Skeletal muscle cell (primary cell): ENCODE data around the gene UBQLN1.
"Not testable (repeated sequence)": the region's sequence is repeated elsewhere in the genome, so short reads cannot be mapped to it uniquely, and the experiment has no call there.

ENCODE experiments used
- DNase-seq: peaks from one replicate; pipeline ENCODE4 v3.0.0-alpha.2; 2010; ENCODE audit warnings: low read depth
- H3K4me3 ChIP-seq: 2 replicates; pipeline ENCODE4 v1.5.1; 2011; ENCODE audit warnings: low read depth, mild to moderate bottlenecking, control low read depth, low read length, moderate library complexity

UBQLN1 gene

GRCh38 chr9:83639266-83639665 is 68.5 kb downstream of the UBQLN1 start:
- H3K4me3 ChIP-seq = no peak overlapping the region
- no peak for DNase-seq

- DNase-seq = no peak
- no peak overlapping the region for H3K4me3 ChIP-seq
These were observed 70.4 kb downstream of the UBQLN1 start for GRCh38 chr9:83637389-83637788.

- H3K4me3 ChIP-seq = no peak overlapping the region
- no peak for DNase-seq
These were observed 70.9 kb downstream of the UBQLN1 start for GRCh38 chr9:83636813-83637212.

GRCh38 chr9:83633676-83634075 is 74.1 kb downstream of the UBQLN1 start:
- DNase-seq = no peak
- no peak overlapping the region for H3K4me3 ChIP-seq

- no peak for DNase-seq
These were observed 74.5 kb downstream of the UBQLN1 start for GRCh38 chr9:83633255-83633654.

GRCh38 chr9:83630938-83631457 is 76.8 kb downstream of the UBQLN1 start:
- no peak for DNase-seq
- no peak overlapping the region for H3K4me3 ChIP-seq

More at GRCh38 chr9:83633255-83633654, 74.5 kb downstream of the UBQLN1 start:
- no peak overlapping the region for H3K4me3 ChIP-seq

GRCh38 chr9:83629433-83630104 is 78.2 kb downstream of the UBQLN1 start:
- no peak overlapping the region for H3K4me3 ChIP-seq
- no peak for DNase-seq

- no peak for DNase-seq
- no peak overlapping the region for H3K4me3 ChIP-seq
These were observed 79.2 kb downstream of the UBQLN1 start for GRCh38 chr9:83628540-83628939.

- DNase-seq = no peak
These were observed 82.6 kb downstream of the UBQLN1 start for GRCh38 chr9:83625178-83625577.

GRCh38 chr9:83623679-83624076 is 84.1 kb downstream of the UBQLN1 start:
- no peak for DNase-seq
- peak overlapping the region; percentile 66 for H3K4me3 ChIP-seq

More at GRCh38 chr9:83625178-83625577, 82.6 kb downstream of the UBQLN1 start:
- H3K4me3 ChIP-seq = no peak overlapping the region

GRCh38 chr9:83622939-83623678 is 84.6 kb downstream of the UBQLN1 start, which contains the start of gene IDNK:
Gene IDNK (plus strand): TSS chr9:83623143. CDS start chr9:83623172, 29 bp downstream.
- peak within 1 kb of the TSS; percentile 66 for H3K4me3 ChIP-seq
- no peak for DNase-seq

GRCh38 chr9:83622433-83622938 is 85.3 kb downstream of the UBQLN1 start:
- peak overlapping the region; percentile 66 for H3K4me3 ChIP-seq
- no peak for DNase-seq

GRCh38 chr9:83620841-83621636 is 86.7 kb downstream of the UBQLN1 start:
- DNase-seq = no peak
- no peak overlapping the region for H3K4me3 ChIP-seq

- no peak overlapping the region for H3K4me3 ChIP-seq
- DNase-seq = no peak
These were observed 90.5 kb downstream of the UBQLN1 start for GRCh38 chr9:83617299-83617698.

GRCh38 chr9:83613298-83613697 is 94.5 kb downstream of the UBQLN1 start:
- DNase-seq = not testable (repeated sequence)

More at GRCh38 chr9:83613298-83613697, 94.5 kb downstream of the UBQLN1 start:
- not testable (repeated sequence) for H3K4me3 ChIP-seq
